H7 (cell line): ENCODE measurements around the gene USP6NL. TPM values are rescaled to one million over a fixed set of nuclear protein-coding genes. Genes with fewer than 3 reads are reported as not detected.

Experiments
- DNase-seq: peaks from one replicate; pipeline ENCODE4 v3.0.0; 2012
- H3K27me3 ChIP-seq: 2 replicates; pipeline ENCODE4 v1.6.0; 2011; ENCODE audit warnings: mild to moderate bottlenecking, low read length; ENCODE audit not compliant: control insufficient read depth, insufficient read depth
- H3K36me3 ChIP-seq: replicated peaks from 2 replicates; pipeline ENCODE4 v1.5.1; 2011; ENCODE audit warnings: low read length; ENCODE audit not compliant: control insufficient read depth, insufficient read depth
- H3K4me3 ChIP-seq: 2 replicates; pipeline ENCODE4 v1.5.1; 2011; ENCODE audit warnings: low read depth, mild to moderate bottlenecking, control low read depth, low read length, moderate library complexity; ENCODE audit not compliant: insufficient read depth
- total RNA-seq: library from RNA; depleted of rRNA; stranded (reverse); fragments of >200 nt; shearing (Covaris generic); gene quantifications from 2 replicates; pipeline ENCODE4 v1.2.3, GENCODE V29; 2014

USP6NL gene
- total RNA-seq, 1 experiment from 2014 or later = 15.9 TPM

DNA sequence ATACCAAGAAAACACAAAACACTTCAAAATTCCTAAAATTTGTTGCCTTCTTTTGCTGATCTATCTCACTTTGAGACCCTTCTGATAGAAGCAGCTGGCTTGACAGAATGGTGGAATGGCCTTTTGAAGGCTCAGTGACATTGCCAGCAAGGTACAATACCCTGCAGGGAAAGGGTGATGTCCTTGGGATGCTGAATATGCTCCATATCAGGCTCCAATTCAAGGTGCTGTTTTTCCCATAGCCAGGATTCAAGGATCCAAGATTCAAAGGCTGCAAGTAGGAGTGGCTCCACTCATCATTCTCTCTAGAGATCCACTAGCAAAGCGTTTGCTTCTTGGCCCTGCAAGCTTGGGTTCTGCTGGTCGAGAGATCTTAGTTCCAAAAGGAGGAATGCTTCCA is 120.4 kb downstream of the USP6NL start:
- no peak overlapping the region for H3K4me3 ChIP-seq
- H3K27me3 ChIP-seq = no peaks in the 10 kb centered on the region
- no peak for DNase-seq

GRCh38 chr10:11489591-11489990 is 121.9 kb downstream of the USP6NL start:
- DNase-seq = no peak
- no peak overlapping the region for H3K4me3 ChIP-seq
- no peaks in the 10 kb centered on the region for H3K27me3 ChIP-seq
- H3K36me3 ChIP-seq = peaks cover 4% of the 10 kb centered on the region

More for the DNA sequence above, 120.4 kb downstream of the USP6NL start:
- peaks cover 4% of the 10 kb centered on the region for H3K36me3 ChIP-seq

- Histone ChIP-seq H3K27me3 (no peaks in the 10 kb centered on the region), H3K36me3 (peaks cover 4% of the 10 kb centered on the region), H3K4me3 (no peak overlapping the region)
- DNase-seq = no peak
These were observed 123.3 kb downstream of the USP6NL start for GRCh38 chr10:11488126-11488525.

DNA sequence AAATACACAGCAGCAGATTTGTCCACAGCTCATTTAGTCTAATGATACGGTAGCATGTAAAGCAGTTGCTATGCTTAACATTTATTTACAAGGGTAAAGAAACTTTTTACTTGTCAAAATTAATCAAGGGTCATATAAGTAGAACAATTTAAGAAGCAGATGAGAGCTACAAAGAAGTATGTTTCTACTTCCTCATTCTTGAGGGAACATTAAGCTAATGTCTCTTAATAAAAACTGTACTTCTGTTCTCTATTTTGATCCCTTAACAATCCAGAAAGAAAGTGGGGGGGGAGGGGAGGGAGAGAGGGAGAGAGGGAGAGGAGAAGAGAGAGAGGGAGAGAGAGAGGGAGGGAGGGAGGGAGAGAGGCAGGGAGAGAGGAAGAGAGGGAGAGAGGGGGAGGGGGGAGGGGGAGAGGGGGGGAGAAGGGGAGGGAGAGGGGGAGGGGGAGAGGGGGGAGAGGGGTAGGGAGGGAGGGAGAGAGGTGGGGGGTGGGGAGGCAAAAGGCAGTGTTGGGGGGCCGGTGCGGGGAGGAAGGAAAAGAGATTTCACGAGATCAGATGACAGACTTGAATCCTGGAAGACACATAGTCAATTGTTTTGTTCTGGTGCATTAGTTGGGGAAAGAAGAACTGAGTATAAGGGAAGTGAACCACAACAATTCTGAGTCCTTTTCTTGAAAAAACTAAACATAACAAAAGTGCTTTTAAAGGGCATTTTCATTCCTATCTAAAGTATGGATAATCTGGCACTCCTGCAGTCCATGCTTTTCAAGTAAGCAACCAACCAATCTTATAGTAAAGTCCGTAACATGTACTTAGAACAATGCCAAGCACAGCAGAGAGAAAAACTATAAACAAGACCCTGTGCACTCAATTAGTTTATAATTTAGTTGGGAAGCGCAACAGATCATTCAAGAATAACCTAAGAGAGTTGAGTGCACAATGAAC is 128.0 kb downstream of the USP6NL start:
- Histone ChIP-seq H3K27me3 (no peaks in the 10 kb centered on the region), H3K4me3 (no peak overlapping the region), H3K36me3 (no peaks in the 10 kb centered on the region; the same call in 1 of the 2 replicates)
- DNase-seq = no peak

GRCh38 chr10:11482306-11482705 is 129.1 kb downstream of the USP6NL start:
- H3K36me3 ChIP-seq = no peaks in the 10 kb centered on the region; the same call in 1 of the 2 replicates
- no peaks in the 10 kb centered on the region for H3K27me3 ChIP-seq
- no peak overlapping the region for H3K4me3 ChIP-seq
- no peak for DNase-seq

DNA sequence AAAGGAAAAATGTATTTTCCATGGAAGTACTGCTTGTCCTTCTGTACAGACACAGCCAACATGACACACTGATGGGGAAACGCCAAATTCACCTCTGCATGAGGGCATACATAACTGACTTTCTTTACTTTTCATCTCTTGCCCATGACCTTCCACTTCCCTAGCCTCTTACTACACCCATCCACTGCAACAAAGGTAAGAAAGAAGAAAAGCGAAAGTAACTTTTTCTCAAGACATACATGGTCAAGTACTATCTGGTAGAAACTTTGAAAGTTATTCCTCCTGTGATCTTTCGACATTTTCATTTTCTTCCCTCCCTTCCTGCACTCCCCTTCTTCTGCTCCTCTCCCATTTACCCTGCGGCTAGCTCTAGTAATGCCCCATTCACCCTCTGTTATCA is 130.8 kb downstream of the USP6NL start:
- Histone ChIP-seq H3K27me3 (no peaks in the 10 kb centered on the region), H3K36me3 (no peaks in the 10 kb centered on the region; the same call in 1 of the 2 replicates), H3K4me3 (no peak overlapping the region)
- no peak for DNase-seq

GRCh38 chr10:11479300-11479699 is 132.2 kb downstream of the USP6NL start:
- no peak overlapping the region for H3K4me3 ChIP-seq
- no peaks in the 10 kb centered on the region for H3K27me3 ChIP-seq
- no peak for DNase-seq
- H3K36me3 ChIP-seq = no peaks in the 10 kb centered on the region; the same call in 1 of the 2 replicates

GRCh38 chr10:11478807-11479206 is 132.6 kb downstream of the USP6NL start:
- no peak for DNase-seq
- no peak overlapping the region for H3K4me3 ChIP-seq

GRCh38 chr10:11475831-11476434 is 135.5 kb downstream of the USP6NL start:
- Histone ChIP-seq H3K36me3 (no peaks in the 10 kb centered on the region), H3K4me3 (no peak overlapping the region), H3K27me3 (no peaks in the 10 kb centered on the region)
- no peak for DNase-seq

More at GRCh38 chr10:11478807-11479206, 132.6 kb downstream of the USP6NL start:
- Histone ChIP-seq H3K36me3 (no peaks in the 10 kb centered on the region; the same call in 1 of the 2 replicates), H3K27me3 (no peaks in the 10 kb centered on the region)

- H3K4me3 ChIP-seq = no peak overlapping the region
- no peak for DNase-seq
- H3K27me3 ChIP-seq = no peaks in the 10 kb centered on the region
These were observed 138.2 kb downstream of the USP6NL start for GRCh38 chr10:11473128-11473760.

GRCh38 chr10:11472158-11472753 is 139.2 kb downstream of the USP6NL start:
- no peak overlapping the region for H3K4me3 ChIP-seq
- peak; percentile 72 for DNase-seq
- H3K27me3 ChIP-seq = no peaks in the 10 kb centered on the region
- no peaks in the 10 kb centered on the region for H3K36me3 ChIP-seq

More at GRCh38 chr10:11473128-11473760, 138.2 kb downstream of the USP6NL start:
- no peaks in the 10 kb centered on the region for H3K36me3 ChIP-seq

- no peaks in the 10 kb centered on the region for H3K27me3 ChIP-seq
- H3K36me3 ChIP-seq = no peaks in the 10 kb centered on the region
- peak; percentile 62 for DNase-seq
- H3K4me3 ChIP-seq = no peak overlapping the region
These were observed 141.7 kb downstream of the USP6NL start for GRCh38 chr10:11469575-11470391.

DNA sequence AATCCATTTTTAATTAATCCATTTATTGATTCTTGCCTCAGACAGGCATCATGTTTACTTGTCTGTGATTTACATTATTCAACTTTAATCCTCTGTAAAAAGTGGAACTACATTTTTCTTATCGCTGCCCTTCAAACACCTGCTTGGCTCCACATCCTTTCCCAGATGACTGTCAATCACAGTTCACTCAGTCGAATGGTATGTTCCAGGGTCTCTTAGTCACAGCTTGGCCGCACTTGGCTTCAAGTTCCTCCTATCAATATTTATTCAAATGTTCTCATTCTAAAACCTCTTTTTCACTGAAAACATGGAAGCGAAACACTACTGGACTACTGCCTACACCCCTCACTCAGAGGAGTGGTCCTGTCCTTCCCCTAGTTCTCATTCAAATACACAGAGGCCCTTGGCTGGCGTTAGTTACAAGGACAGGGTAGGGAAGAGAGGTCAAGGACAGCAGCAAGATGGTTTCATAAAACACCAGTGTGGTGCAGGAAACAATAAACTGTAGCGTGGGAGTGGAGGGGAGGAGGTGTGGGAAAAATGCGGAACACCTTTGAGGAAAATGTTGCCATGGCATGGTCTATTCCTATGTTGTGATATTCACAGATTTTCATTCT is 143.2 kb downstream of the USP6NL start:
- DNase-seq = no peak
- H3K36me3 ChIP-seq = peaks cover 2% of the 10 kb centered on the region
- H3K4me3 ChIP-seq = no peak overlapping the region
- H3K27me3 ChIP-seq = no peaks in the 10 kb centered on the region
